DOHH2 (cell line): Measurements from ENCODE around the gene SH3PXD2A.

ENCODE experiments used
- H3F3A ChIP-seq: fragments of 200-600 bp; sonication (generic), shearing (Covaris generic); 2 replicates; pipeline ENCODE4 v1.6.0; 2016; ENCODE audit warnings: antibody characterized with exemption, mild to moderate bottlenecking; ENCODE audit not compliant: control insufficient read depth, insufficient read depth
- H3K27ac ChIP-seq: fragments of 200-600 bp; sonication (generic); 2 replicates; pipeline ENCODE4 v1.5.1; 2014; ENCODE audit warnings: low read depth, mild to moderate bottlenecking, low read length, moderate library complexity
- H3K27me3 ChIP-seq: fragments of 200-600 bp; sonication (generic); 2 replicates; pipeline ENCODE4 v1.6.1; 2014; ENCODE audit warnings: mild to moderate bottlenecking, low read length, mixed read lengths; ENCODE audit not compliant: control insufficient read depth
- H3K36me3 ChIP-seq: fragments of 200-600 bp; sonication (generic); 2 replicates; pipeline ENCODE4 v1.6.1; 2014; ENCODE audit warnings: mild to moderate bottlenecking, low read length, moderate library complexity, mixed read lengths; ENCODE audit not compliant: control insufficient read depth
- H3K4me1 ChIP-seq: fragments of 200-600 bp; sonication (generic); 2 replicates; pipeline ENCODE4 v1.6.1; 2014; ENCODE audit warnings: mild to moderate bottlenecking, low read length, mixed read lengths; ENCODE audit not compliant: control insufficient read depth
- H3K4me2 ChIP-seq: fragments of 200-600 bp; sonication (generic); 2 replicates; pipeline ENCODE4 v1.6.0; 2014; ENCODE audit warnings: mild to moderate bottlenecking, low read length, moderate library complexity
- H3K4me3 ChIP-seq: fragments of 200-600 bp; sonication (generic); 2 replicates; pipeline ENCODE4 v1.5.1; 2014; ENCODE audit warnings: mild to moderate bottlenecking, low read length, mixed read lengths
- H3K79me2 ChIP-seq: fragments of 200-600 bp; sonication (generic); 2 replicates; pipeline ENCODE4 v1.6.1; 2014; ENCODE audit warnings: mild to moderate bottlenecking, low read length, mixed read lengths; ENCODE audit not compliant: control insufficient read depth
- H3K9me2 ChIP-seq: fragments of 200-600 bp; sonication (generic); replicated peaks from 2 replicates; pipeline ENCODE4 v1.6.1; 2014; ENCODE audit warnings: mild to moderate bottlenecking, low read length, mixed read lengths; ENCODE audit not compliant: control insufficient read depth
- H3K9me3 ChIP-seq: fragments of 200-600 bp; sonication (generic); 2 replicates; pipeline ENCODE4 v1.6.1; 2014; ENCODE audit warnings: antibody characterized with exemption, low read length, mixed read lengths; ENCODE audit not compliant: control insufficient read depth, insufficient read depth
- H4K20me1 ChIP-seq: fragments of 200-600 bp; sonication (generic); 2 replicates; pipeline ENCODE4 v1.6.0; 2014; ENCODE audit warnings: low read depth, mild to moderate bottlenecking, antibody characterized with exemption, low read length, moderate library complexity; ENCODE audit not compliant: control insufficient read depth, insufficient read depth
- EZH2phosphoT487 ChIP-seq: fragments of 200-600 bp; sonication (generic); IDR thresholded peaks from 2 replicates; pipeline ENCODE4 v1.6.1; 2017; ENCODE audit warnings: borderline replicate concordance, mild to moderate bottlenecking, antibody characterized with exemption, low read length, moderate library complexity, mixed read lengths
- TF ChIP-seq, protein P1 (sequence below): fragments of 200-600 bp; sonication (generic); IDR thresholded peaks from one replicate; pipeline ENCODE4 v1.5.1; 2014; ENCODE audit warnings: antibody characterized with exemption, mild to moderate bottlenecking, low read depth, low read length; ENCODE audit not compliant: poor library complexity, severe bottlenecking

The SH3PXD2A gene

DNA sequence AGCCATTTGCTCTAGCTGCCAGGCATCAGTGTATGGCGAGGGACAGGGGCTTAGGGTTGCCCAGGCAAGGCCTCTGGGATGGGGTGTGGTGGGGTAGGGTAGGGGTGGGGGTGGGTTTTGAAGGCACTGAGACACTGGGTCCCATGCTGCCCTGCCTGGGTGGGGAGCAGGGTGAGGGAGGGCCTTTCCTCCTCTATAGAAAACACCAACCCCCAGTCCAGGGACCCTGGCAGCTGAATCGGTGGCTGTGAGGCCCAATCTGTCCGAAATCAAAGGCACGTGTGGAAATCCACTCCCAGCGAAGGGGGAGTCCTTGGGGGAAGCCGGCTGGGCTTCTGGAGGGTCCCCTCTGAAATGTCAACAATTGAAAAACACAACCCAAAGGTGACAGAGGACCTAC is 255.5 kb downstream of the SH3PXD2A start:
- no peaks in the 10 kb centered on the region for H3K9me3 ChIP-seq
- H3K4me1 ChIP-seq = no peaks in the 10 kb centered on the region
- TF ChIP-seq, protein P1, sequence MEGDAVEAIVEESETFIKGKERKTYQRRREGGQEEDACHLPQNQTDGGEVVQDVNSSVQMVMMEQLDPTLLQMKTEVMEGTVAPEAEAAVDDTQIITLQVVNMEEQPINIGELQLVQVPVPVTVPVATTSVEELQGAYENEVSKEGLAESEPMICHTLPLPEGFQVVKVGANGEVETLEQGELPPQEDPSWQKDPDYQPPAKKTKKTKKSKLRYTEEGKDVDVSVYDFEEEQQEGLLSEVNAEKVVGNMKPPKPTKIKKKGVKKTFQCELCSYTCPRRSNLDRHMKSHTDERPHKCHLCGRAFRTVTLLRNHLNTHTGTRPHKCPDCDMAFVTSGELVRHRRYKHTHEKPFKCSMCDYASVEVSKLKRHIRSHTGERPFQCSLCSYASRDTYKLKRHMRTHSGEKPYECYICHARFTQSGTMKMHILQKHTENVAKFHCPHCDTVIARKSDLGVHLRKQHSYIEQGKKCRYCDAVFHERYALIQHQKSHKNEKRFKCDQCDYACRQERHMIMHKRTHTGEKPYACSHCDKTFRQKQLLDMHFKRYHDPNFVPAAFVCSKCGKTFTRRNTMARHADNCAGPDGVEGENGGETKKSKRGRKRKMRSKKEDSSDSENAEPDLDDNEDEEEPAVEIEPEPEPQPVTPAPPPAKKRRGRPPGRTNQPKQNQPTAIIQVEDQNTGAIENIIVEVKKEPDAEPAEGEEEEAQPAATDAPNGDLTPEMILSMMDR = no peak
- no peak for TF ChIP-seq EZH2phosphoT487
- no peaks in the 10 kb centered on the region for H4K20me1 ChIP-seq
- H3K4me2 ChIP-seq = no peak overlapping the region
- H3K9me2 ChIP-seq = no peaks in the 10 kb centered on the region
- H3K27me3 ChIP-seq = no peaks in the 10 kb centered on the region
- no peaks in the 10 kb centered on the region for H3K79me2 ChIP-seq
- H3K4me3 ChIP-seq = no peak overlapping the region
- no peaks in the 10 kb centered on the region for H3F3A ChIP-seq
- no peak overlapping the region for H3K27ac ChIP-seq
- no peaks in the 10 kb centered on the region for H3K36me3 ChIP-seq

DNA sequence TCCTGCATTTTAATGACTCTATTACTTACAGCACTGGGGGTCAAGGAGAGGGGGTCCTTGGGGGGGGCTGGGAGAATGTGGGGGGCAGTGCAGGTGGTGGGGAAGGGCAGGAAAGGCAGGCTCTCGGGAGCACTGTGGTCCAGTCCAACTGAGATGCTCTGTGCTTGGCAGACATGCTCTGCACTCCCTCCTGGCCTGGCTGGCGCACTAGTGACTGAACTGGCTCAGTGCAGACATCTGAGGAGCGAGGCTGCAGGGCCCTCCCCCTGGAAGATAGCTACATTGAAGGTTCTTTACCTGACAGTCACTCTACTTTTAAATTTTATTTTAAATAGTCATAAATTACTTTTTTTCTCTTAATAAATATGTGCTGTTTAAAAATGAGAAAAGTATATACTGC is 256.2 kb downstream of the SH3PXD2A start:
- Histone ChIP-seq H3K36me3 (no peaks in the 10 kb centered on the region), H3F3A (no peaks in the 10 kb centered on the region), H3K4me2 (no peak overlapping the region), H3K27me3 (no peaks in the 10 kb centered on the region), H3K4me3 (no peak overlapping the region), H3K9me2 (no peaks in the 10 kb centered on the region), H3K4me1 (no peaks in the 10 kb centered on the region), H3K79me2 (no peaks in the 10 kb centered on the region), H4K20me1 (no peaks in the 10 kb centered on the region), H3K27ac (no peak overlapping the region), H3K9me3 (no peaks in the 10 kb centered on the region)
- TF ChIP-seq, protein P1 = no peak
- no peak for TF ChIP-seq EZH2phosphoT487

DNA sequence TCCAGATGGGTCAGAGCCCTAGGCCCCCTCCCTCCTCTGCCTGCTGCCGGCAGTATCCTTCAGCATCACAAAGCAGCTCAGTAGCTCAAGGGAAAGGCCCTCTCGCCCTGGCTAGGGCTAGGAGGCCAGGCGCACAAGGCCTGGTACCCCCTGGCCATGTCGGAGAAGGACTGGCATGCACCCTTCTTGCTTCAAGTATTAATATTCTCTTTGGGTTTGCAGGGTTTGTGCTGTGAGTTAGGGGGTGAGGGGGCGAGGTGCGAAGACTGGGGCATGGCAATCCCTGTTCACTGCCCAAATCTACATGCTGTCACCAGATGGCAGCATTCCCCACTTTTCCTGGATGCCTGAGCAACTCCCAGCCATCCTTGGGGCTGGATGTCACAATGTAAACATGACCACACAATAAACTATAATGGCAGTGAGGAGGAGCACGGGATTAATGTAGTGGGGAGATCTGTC is 256.7 kb downstream of the SH3PXD2A start:
- H3K4me1 ChIP-seq = no peaks in the 10 kb centered on the region
- H3K9me2 ChIP-seq = no peaks in the 10 kb centered on the region
- H3K27ac ChIP-seq = no peak overlapping the region
- no peaks in the 10 kb centered on the region for H3F3A ChIP-seq
- H3K9me3 ChIP-seq = no peaks in the 10 kb centered on the region
- no peaks in the 10 kb centered on the region for H3K27me3 ChIP-seq
- H3K4me2 ChIP-seq = no peak overlapping the region
- no peaks in the 10 kb centered on the region for H3K36me3 ChIP-seq
- H4K20me1 ChIP-seq = no peaks in the 10 kb centered on the region
- TF ChIP-seq EZH2phosphoT487 = no peak
- TF ChIP-seq, protein P1 = peak; percentile 61
- no peaks in the 10 kb centered on the region for H3K79me2 ChIP-seq
- no peak overlapping the region for H3K4me3 ChIP-seq

DNA sequence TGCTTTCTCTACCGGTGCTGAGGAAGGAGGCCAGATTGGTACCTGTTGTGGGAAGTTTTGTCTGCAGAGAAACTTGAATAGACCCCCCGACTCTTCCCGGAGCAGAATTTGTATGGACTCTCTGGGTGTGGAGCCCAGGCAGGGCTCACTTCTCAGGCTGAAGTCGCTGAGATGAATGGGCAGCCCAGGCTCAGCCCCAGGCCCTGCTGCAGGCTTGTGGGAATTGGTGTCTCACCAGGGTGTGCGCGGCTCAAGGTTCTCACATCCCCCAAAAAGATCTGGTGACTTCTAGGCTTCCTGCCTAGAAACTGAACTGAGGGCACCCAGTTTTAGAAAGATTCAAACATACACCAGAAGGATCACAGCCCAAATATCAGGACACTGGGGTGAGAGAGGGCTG is 258.4 kb downstream of the SH3PXD2A start:
- Histone ChIP-seq H3K27ac (no peak overlapping the region), H3K36me3 (no peaks in the 10 kb centered on the region), H3K4me2 (no peak overlapping the region), H3F3A (no peaks in the 10 kb centered on the region), H3K9me3 (no peaks in the 10 kb centered on the region), H3K4me1 (no peaks in the 10 kb centered on the region), H3K9me2 (no peaks in the 10 kb centered on the region), H3K4me3 (no peak overlapping the region), H3K79me2 (no peaks in the 10 kb centered on the region), H3K27me3 (no peaks in the 10 kb centered on the region), H4K20me1 (no peaks in the 10 kb centered on the region)
- no peak for TF ChIP-seq EZH2phosphoT487
- TF ChIP-seq, protein P1 = no peak
